WTC11 (cell line): ENCODE data around the gene CDK6. TPM values are rescaled to one million over a fixed set of nuclear protein-coding genes. Genes with fewer than 3 reads are reported as not detected.

ENCODE experiments used
- ATAC-seq: fragments of 200-7000 bp; cut with Tn5 transposase; 2 replicates; pipeline ENCODE4 v1.10.0; 2021; ENCODE audit warnings: mild to moderate bottlenecking, moderate library complexity
- CTCF ChIA-PET: fragments of 300-600 bp; sonication (Branson Sonifier 250); formaldehyde crosslinking; loops from one replicate; lab custom pipeline; 2021; ENCODE audit warnings: antibody characterized with exemption; lab: Charles Lee
- POLR2A ChIA-PET: fragments of 350-600 bp; sonication (Branson Sonifier 250); formaldehyde crosslinking; loops from one replicate; lab custom pipeline; 2021; ENCODE audit warnings: antibody characterized with exemption; lab: Charles Lee
- DNase-seq: peaks from one replicate; pipeline ENCODE4 v3.0.0; 2021; ENCODE audit warnings: low spot score
- H3K27ac Mint-ChIP-seq: 2 replicates; pipeline ENCODE4 v1.8.0; 2021; ENCODE audit warnings: mixed read lengths
- H3K27me3 Mint-ChIP-seq: 2 replicates; pipeline ENCODE4 v1.8.0; 2021; ENCODE audit warnings: low read depth, mild to moderate bottlenecking, moderate library complexity, mixed read lengths
- H3K36me3 Mint-ChIP-seq: 2 replicates; pipeline ENCODE4 v1.8.0; 2021; ENCODE audit warnings: mixed read lengths
- H3K4me1 Mint-ChIP-seq: 2 replicates; pipeline ENCODE4 v1.8.0; 2022; ENCODE audit warnings: mixed read lengths
- H3K4me3 Mint-ChIP-seq: 2 replicates; pipeline ENCODE4 v1.8.0; 2021; ENCODE audit warnings: mild to moderate bottlenecking, moderate library complexity, mixed read lengths
- H3K9me3 Mint-ChIP-seq: 2 replicates; pipeline ENCODE4 v1.8.0; 2021; ENCODE audit warnings: mixed read lengths
- ATF1 ChIP-seq: sonication (generic); formaldehyde crosslinking; IDR thresholded peaks from 2 replicates; pipeline ENCODE4 v1.8.1; 2023; ENCODE audit warnings: mild to moderate bottlenecking, moderate library complexity, missing genetic modification reagents
- CREM ChIP-seq: sonication (generic); formaldehyde crosslinking; IDR thresholded peaks from 2 replicates; pipeline ENCODE4 v1.8.1; 2022; ENCODE audit warnings: mild to moderate bottlenecking, missing genetic modification reagents, moderate library complexity
- ESRRA ChIP-seq: sonication (generic); formaldehyde crosslinking; IDR thresholded peaks from 2 replicates; pipeline ENCODE4 v1.8.1; 2022; ENCODE audit warnings: mild to moderate bottlenecking, missing genetic modification reagents, borderline replicate concordance
- FOXJ3 ChIP-seq: sonication (generic); formaldehyde crosslinking; IDR thresholded peaks from 2 replicates; pipeline ENCODE4 v1.9.0; 2021; ENCODE audit warnings: missing genetic modification reagents, mild to moderate bottlenecking, borderline replicate concordance
- GABPB1 ChIP-seq: sonication (generic); formaldehyde crosslinking; IDR thresholded peaks from 2 replicates; pipeline ENCODE4 v1.8.1; 2023; ENCODE audit warnings: mild to moderate bottlenecking, missing genetic modification reagents
- NFATC4 ChIP-seq: fragments of 250-450 bp; sonication (Bioruptor Pico); IDR thresholded peaks from 2 replicates; pipeline ENCODE4 v1.9.0; 2021; ENCODE audit warnings: mild to moderate bottlenecking
- PRRX2 ChIP-seq: fragments of 250-450 bp; sonication (Bioruptor Pico); IDR thresholded peaks from 2 replicates; pipeline ENCODE4 v1.8.0; 2021; ENCODE audit warnings: mild to moderate bottlenecking
- SMAD3 ChIP-seq: sonication (generic); formaldehyde crosslinking; IDR thresholded peaks from 2 replicates; pipeline ENCODE4 v1.8.0; 2022; ENCODE audit warnings: missing genetic modification reagents, mild to moderate bottlenecking, borderline replicate concordance
- ZNF121 ChIP-seq: sonication (generic); formaldehyde crosslinking; IDR thresholded peaks from 2 replicates; pipeline ENCODE4 v1.8.0; 2023; ENCODE audit warnings: missing genetic modification reagents
- ZNF232 ChIP-seq: sonication (generic); formaldehyde crosslinking; IDR thresholded peaks from 2 replicates; pipeline ENCODE4 v1.8.0; 2022; ENCODE audit warnings: mild to moderate bottlenecking, missing genetic modification reagents
- ZNF416 ChIP-seq: fragments of 250-450 bp; sonication (Bioruptor Pico); IDR thresholded peaks from 2 replicates; pipeline ENCODE4 v1.9.0; 2021; ENCODE audit warnings: mild to moderate bottlenecking, inconsistent platforms
- ZNF423 ChIP-seq: fragments of 250-450 bp; sonication (Bioruptor Pico); IDR thresholded peaks from 2 replicates; pipeline ENCODE4 v2.1.2; 2022; ENCODE audit warnings: mild to moderate bottlenecking, moderate library complexity
- total RNA-seq: library from RNA; stranded (reverse); gene quantifications from 3 replicates; pipeline ENCODE4 v1.2.3, GENCODE V29; 2021
- TF ChIP-seq, protein P1 (sequence below): sonication (generic); formaldehyde crosslinking; IDR thresholded peaks from 2 replicates; pipeline ENCODE4 v1.8.1; 2022; ENCODE audit warnings: missing genetic modification reagents, borderline replicate concordance
- TF ChIP-seq, protein P2 (sequence below): sonication (generic); formaldehyde crosslinking; IDR thresholded peaks from 2 replicates; pipeline ENCODE4 v1.8.0; 2022; ENCODE audit warnings: mild to moderate bottlenecking, missing genetic modification reagents
- TF ChIP-seq, protein P3 (sequence below): fragments of 250-450 bp; sonication (Bioruptor Pico); IDR thresholded peaks from 2 replicates; pipeline ENCODE4 v1.8.0; 2021; ENCODE audit warnings: mild to moderate bottlenecking
- TF ChIP-seq, protein P4 (sequence below): fragments of 250-450 bp; sonication (Bioruptor Pico); IDR thresholded peaks from 2 replicates; pipeline ENCODE4 v1.9.0; 2021; ENCODE audit warnings: mild to moderate bottlenecking
- TF ChIP-seq, protein P5 (sequence below): sonication (generic); formaldehyde crosslinking; IDR thresholded peaks from 2 replicates; pipeline ENCODE4 v1.8.0; 2023; ENCODE audit warnings: missing genetic modification reagents, mild to moderate bottlenecking, borderline replicate concordance
- TF ChIP-seq, protein P6 (sequence below): sonication (generic); formaldehyde crosslinking; conservative IDR thresholded peaks from 2 replicates; pipeline ENCODE4 v1.8.1; 2022; ENCODE audit warnings: mild to moderate bottlenecking, missing genetic modification reagents
- TF ChIP-seq, protein P7 (sequence below): fragments of 250-450 bp; sonication (Bioruptor Pico); IDR thresholded peaks from 2 replicates; pipeline ENCODE4 v2.1.2; 2022; ENCODE audit warnings: mild to moderate bottlenecking, moderate library complexity
- TF ChIP-seq, protein P8 (sequence below): sonication (generic); formaldehyde crosslinking; IDR thresholded peaks from 2 replicates; pipeline ENCODE4 v1.8.1; 2023; ENCODE audit warnings: mild to moderate bottlenecking, missing genetic modification reagents, moderate library complexity
- TF ChIP-seq, protein P9 (sequence below): sonication (generic); formaldehyde crosslinking; IDR thresholded peaks from 2 replicates; pipeline ENCODE4 v1.8.0; 2022; ENCODE audit warnings: mild to moderate bottlenecking, missing genetic modification reagents

CDK6 gene
- total RNA-seq, 1 experiment from 2014 or later: 47.2 TPM

DNA sequence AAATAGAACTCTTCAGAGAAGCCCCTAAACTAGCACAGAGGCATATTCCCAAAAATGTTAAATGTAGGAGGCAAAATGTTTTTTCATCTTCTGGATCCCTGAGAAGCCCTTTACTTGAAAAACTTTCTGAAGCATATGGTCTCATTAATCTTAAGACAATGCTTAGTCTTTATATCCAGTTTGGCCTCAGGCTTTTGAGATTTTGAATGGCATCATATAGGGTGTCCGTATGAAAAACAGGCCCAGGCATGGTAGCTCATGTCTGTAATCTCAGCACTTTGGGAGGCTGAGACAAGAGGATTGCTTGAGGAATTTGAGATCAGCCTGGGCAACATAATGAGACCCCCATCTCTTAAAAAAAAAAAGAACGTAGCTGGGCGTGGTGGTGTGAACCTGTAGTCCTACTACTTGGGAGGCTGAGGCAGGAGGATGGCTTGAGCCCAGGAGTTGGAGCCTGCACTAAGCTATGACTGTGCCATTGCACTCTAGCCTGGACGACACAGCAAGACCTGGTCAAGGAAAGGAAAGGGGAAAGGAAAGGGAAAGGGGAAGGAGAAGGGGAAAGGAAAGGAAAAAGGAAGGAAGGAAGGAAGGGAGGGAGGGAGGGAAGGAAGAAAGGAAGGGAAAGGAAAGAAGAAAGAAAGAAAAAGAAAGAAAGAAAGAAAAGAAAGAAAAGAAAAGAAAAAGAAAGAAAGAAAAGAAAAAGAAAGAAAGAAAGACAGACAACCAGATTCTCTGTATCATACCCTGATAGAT lies 119.4 kb downstream of the CDK6 start:
- Mint-ChIP-seq H3K4me1 (peaks cover 12% of the 10 kb centered on the region), H3K4me3 (no peak overlapping the region), H3K36me3 (no peaks in the 10 kb centered on the region), H3K27me3 (no peaks in the 10 kb centered on the region), H3K27ac (no peak overlapping the region), H3K9me3 (no peaks in the 10 kb centered on the region)
- DNase-seq (no peak), ATAC-seq (no peak)
- 0 out of 2 replicates have a peak, but pooled peaks have one; percentile 26 for TF ChIP-seq ZNF121 (CRISPR knock-in tag)
- TF ChIP-seq, protein P1, sequence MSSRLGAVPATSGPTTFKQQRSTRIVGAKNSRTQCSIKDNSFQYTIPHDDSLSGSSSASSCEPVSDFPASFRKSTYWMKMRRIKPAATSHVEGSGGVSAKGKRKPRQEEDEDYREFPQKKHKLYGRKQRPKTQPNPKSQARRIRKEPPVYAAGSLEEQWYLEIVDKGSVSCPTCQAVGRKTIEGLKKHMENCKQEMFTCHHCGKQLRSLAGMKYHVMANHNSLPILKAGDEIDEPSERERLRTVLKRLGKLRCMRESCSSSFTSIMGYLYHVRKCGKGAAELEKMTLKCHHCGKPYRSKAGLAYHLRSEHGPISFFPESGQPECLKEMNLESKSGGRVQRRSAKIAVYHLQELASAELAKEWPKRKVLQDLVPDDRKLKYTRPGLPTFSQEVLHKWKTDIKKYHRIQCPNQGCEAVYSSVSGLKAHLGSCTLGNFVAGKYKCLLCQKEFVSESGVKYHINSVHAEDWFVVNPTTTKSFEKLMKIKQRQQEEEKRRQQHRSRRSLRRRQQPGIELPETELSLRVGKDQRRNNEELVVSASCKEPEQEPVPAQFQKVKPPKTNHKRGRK (CRISPR knock-in tag): peak; percentile 44; the same call in 1 of the 2 replicates
- TF ChIP-seq, protein P2, sequence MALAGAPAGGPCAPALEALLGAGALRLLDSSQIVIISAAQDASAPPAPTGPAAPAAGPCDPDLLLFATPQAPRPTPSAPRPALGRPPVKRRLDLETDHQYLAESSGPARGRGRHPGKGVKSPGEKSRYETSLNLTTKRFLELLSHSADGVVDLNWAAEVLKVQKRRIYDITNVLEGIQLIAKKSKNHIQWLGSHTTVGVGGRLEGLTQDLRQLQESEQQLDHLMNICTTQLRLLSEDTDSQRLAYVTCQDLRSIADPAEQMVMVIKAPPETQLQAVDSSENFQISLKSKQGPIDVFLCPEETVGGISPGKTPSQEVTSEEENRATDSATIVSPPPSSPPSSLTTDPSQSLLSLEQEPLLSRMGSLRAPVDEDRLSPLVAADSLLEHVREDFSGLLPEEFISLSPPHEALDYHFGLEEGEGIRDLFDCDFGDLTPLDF (CRISPR knock-in tag): no peak
- TF ChIP-seq, protein P3, sequence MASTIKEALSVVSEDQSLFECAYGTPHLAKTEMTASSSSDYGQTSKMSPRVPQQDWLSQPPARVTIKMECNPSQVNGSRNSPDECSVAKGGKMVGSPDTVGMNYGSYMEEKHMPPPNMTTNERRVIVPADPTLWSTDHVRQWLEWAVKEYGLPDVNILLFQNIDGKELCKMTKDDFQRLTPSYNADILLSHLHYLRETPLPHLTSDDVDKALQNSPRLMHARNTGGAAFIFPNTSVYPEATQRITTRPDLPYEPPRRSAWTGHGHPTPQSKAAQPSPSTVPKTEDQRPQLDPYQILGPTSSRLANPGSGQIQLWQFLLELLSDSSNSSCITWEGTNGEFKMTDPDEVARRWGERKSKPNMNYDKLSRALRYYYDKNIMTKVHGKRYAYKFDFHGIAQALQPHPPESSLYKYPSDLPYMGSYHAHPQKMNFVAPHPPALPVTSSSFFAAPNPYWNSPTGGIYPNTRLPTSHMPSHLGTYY (CRISPR knock-in tag): no peak
- ChIA-PET CTCF (no interaction called here), POLR2A (interaction anchor here (0.6 kb wide), 1 partner anchor 687 kb away, joined by 4 read pairs; no protein-coding TSS in a partner anchor)

DNA sequence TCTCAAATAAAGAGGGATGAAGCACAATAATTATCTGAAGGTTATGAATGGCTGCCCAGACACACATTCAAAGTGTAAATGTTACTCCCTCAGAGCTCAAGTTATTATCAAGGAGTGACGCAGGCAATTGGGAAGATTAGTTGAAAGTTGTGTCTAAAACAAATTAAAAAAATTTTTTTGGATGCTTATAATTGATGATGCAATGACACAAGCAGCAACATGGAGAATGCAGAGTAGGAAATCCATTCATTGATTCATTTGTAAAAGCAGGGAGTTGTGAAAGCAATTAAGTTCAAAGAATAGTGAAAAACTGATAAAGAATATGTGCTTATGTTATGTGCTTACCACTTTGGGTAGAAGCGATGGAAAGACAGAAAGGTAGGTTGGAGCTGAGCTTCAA lies 120.4 kb downstream of the CDK6 start:
- H3K4me1 Mint-ChIP-seq: peaks cover 14% of the 10 kb centered on the region
- no peak overlapping the region for H3K4me3 Mint-ChIP-seq
- POLR2A ChIA-PET: no interaction called here
- DNase-seq: no peak
- H3K27me3 Mint-ChIP-seq: no peaks in the 10 kb centered on the region
- CTCF ChIA-PET: no interaction called here
- ATAC-seq: no peak
- H3K27ac Mint-ChIP-seq: no peak overlapping the region
- H3K36me3 Mint-ChIP-seq: no peaks in the 10 kb centered on the region
- H3K9me3 Mint-ChIP-seq: no peaks in the 10 kb centered on the region
- TF ChIP-seq, protein P4, sequence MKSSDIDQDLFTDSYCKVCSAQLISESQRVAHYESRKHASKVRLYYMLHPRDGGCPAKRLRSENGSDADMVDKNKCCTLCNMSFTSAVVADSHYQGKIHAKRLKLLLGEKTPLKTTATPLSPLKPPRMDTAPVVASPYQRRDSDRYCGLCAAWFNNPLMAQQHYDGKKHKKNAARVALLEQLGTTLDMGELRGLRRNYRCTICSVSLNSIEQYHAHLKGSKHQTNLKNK (CRISPR knock-in tag): no peak
- TF ChIP-seq FOXJ3 (CRISPR knock-in tag) (no peak), ZNF423 (no peak), ZNF416 (CRISPR knock-in tag) (no peak), ESRRA (no peak), CREM (CRISPR knock-in tag) (no peak), PRRX2 (CRISPR knock-in tag) (no peak), GABPB1 (CRISPR knock-in tag) (no peak), NFATC4 (CRISPR knock-in tag) (no peak), ZNF232 (CRISPR knock-in tag) (no peak), ATF1 (no peak), SMAD3 (CRISPR knock-in tag) (no peak)
- TF ChIP-seq, protein P5, sequence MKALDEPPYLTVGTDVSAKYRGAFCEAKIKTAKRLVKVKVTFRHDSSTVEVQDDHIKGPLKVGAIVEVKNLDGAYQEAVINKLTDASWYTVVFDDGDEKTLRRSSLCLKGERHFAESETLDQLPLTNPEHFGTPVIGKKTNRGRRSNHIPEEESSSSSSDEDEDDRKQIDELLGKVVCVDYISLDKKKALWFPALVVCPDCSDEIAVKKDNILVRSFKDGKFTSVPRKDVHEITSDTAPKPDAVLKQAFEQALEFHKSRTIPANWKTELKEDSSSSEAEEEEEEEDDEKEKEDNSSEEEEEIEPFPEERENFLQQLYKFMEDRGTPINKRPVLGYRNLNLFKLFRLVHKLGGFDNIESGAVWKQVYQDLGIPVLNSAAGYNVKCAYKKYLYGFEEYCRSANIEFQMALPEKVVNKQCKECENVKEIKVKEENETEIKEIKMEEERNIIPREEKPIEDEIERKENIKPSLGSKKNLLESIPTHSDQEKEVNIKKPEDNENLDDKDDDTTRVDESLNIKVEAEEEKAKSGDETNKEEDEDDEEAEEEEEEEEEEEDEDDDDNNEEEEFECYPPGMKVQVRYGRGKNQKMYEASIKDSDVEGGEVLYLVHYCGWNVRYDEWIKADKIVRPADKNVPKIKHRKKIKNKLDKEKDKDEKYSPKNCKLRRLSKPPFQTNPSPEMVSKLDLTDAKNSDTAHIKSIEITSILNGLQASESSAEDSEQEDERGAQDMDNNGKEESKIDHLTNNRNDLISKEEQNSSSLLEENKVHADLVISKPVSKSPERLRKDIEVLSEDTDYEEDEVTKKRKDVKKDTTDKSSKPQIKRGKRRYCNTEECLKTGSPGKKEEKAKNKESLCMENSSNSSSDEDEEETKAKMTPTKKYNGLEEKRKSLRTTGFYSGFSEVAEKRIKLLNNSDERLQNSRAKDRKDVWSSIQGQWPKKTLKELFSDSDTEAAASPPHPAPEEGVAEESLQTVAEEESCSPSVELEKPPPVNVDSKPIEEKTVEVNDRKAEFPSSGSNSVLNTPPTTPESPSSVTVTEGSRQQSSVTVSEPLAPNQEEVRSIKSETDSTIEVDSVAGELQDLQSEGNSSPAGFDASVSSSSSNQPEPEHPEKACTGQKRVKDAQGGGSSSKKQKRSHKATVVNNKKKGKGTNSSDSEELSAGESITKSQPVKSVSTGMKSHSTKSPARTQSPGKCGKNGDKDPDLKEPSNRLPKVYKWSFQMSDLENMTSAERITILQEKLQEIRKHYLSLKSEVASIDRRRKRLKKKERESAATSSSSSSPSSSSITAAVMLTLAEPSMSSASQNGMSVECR (CRISPR knock-in tag): no peak
- TF ChIP-seq, protein P6, sequence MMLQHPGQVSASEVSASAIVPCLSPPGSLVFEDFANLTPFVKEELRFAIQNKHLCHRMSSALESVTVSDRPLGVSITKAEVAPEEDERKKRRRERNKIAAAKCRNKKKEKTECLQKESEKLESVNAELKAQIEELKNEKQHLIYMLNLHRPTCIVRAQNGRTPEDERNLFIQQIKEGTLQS (CRISPR knock-in tag): no peak
- TF ChIP-seq, protein P7, sequence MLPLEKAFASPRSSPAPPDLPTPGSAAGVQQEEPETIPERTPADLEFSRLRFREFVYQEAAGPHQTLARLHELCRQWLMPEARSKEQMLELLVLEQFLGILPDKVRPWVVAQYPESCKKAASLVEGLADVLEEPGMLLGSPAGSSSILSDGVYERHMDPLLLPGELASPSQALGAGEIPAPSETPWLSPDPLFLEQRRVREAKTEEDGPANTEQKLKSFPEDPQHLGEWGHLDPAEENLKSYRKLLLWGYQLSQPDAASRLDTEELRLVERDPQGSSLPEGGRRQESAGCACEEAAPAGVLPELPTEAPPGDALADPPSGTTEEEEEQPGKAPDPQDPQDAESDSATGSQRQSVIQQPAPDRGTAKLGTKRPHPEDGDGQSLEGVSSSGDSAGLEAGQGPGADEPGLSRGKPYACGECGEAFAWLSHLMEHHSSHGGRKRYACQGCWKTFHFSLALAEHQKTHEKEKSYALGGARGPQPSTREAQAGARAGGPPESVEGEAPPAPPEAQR (CRISPR knock-in tag): no peak
- TF ChIP-seq, protein P8, sequence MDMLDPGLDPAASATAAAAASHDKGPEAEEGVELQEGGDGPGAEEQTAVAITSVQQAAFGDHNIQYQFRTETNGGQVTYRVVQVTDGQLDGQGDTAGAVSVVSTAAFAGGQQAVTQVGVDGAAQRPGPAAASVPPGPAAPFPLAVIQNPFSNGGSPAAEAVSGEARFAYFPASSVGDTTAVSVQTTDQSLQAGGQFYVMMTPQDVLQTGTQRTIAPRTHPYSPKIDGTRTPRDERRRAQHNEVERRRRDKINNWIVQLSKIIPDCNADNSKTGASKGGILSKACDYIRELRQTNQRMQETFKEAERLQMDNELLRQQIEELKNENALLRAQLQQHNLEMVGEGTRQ (CRISPR knock-in tag): no peak
- TF ChIP-seq, protein P9, sequence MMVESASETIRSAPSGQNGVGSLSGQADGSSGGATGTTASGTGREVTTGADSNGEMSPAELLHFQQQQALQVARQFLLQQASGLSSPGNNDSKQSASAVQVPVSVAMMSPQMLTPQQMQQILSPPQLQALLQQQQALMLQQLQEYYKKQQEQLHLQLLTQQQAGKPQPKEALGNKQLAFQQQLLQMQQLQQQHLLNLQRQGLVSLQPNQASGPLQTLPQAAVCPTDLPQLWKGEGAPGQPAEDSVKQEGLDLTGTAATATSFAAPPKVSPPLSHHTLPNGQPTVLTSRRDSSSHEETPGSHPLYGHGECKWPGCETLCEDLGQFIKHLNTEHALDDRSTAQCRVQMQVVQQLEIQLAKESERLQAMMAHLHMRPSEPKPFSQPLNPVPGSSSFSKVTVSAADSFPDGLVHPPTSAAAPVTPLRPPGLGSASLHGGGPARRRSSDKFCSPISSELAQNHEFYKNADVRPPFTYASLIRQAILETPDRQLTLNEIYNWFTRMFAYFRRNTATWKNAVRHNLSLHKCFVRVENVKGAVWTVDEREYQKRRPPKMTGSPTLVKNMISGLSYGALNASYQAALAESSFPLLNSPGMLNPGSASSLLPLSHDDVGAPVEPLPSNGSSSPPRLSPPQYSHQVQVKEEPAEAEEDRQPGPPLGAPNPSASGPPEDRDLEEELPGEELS (CRISPR knock-in tag): no peak
